ENCODE results near the gene TMPRSS4.

DNA sequence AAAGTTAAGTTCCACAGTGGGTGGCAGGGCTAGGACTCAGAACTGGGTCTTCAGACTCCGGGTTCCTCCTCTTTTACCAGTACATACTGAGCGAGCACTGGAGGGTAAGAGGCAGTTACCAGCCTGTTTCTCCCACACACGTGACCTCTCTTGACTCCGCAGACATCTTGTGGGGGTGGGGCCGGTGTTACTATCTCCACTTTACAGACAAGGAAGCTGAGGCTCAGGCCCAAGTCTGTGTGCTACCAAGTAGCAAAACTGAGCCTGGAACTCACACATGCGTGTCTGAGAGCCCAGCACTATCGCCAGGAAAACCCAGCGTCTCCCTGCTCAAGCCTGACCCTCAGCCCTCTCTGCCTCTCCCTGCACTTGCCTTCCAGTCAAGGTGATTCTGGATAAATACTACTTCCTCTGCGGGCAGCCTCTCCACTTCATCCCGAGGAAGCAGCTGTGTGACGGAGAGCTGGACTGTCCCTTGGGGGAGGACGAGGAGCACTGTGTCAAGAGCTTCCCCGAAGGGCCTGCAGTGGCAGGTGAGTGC lies 25.9 kb downstream of the TMPRSS4 start:
- TF ChIP-seq, protein P1, sequence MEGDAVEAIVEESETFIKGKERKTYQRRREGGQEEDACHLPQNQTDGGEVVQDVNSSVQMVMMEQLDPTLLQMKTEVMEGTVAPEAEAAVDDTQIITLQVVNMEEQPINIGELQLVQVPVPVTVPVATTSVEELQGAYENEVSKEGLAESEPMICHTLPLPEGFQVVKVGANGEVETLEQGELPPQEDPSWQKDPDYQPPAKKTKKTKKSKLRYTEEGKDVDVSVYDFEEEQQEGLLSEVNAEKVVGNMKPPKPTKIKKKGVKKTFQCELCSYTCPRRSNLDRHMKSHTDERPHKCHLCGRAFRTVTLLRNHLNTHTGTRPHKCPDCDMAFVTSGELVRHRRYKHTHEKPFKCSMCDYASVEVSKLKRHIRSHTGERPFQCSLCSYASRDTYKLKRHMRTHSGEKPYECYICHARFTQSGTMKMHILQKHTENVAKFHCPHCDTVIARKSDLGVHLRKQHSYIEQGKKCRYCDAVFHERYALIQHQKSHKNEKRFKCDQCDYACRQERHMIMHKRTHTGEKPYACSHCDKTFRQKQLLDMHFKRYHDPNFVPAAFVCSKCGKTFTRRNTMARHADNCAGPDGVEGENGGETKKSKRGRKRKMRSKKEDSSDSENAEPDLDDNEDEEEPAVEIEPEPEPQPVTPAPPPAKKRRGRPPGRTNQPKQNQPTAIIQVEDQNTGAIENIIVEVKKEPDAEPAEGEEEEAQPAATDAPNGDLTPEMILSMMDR (IDR thresholded peaks at IDR 0.05) = no peak
- no peak for TF ChIP-seq EZH2 (IDR thresholded peaks at IDR 0.05; ENCODE audit: borderline replicate concordance, insufficient read depth, low read depth, low read length, poor library complexity, severe bottlenecking)

All from B cell (primary cell).